Measurements from ENCODE around the gene TRA2B.

The TRA2B gene

DNA sequence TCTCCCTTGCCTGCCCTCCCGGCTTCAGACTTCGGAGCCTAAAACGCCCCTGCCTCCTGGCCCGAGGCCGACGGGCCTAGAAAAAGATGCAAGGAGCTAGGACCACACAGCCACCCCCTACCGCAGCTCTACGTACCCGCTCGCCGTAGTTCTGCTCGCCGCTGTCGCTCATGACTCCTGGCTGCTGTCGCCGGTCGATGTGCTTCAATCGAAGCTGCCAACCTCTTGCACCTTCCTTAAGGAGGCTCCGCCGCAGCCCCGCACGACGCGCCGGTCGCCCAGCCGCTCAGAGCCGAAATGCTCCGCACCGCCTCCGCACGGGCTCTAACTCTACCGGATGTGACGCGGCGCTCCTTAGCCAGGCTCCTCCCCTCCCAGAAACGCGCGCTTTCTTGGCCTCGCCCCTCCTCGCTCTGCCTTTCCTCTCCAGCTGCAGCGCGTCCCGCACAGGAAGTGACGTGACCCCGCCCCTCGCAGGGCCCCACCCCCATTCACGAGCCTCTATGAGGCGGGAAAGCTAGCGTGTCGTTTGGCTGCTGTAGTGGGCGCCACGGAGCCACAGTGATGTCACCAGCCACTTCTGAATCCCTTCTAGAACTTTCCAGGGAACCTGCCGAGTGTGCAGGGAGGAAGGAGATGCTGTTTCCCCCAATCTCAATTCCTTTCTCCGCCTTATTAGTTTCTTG is at the start of gene TRA2B:
Gene TRA2B, minus strand, starts transcription at position 326 of the 686 bp plus-strand sequence. Its CDS starts 154 bp downstream, at position 172.
- peak; percentile 98 for DNase-seq

DNA sequence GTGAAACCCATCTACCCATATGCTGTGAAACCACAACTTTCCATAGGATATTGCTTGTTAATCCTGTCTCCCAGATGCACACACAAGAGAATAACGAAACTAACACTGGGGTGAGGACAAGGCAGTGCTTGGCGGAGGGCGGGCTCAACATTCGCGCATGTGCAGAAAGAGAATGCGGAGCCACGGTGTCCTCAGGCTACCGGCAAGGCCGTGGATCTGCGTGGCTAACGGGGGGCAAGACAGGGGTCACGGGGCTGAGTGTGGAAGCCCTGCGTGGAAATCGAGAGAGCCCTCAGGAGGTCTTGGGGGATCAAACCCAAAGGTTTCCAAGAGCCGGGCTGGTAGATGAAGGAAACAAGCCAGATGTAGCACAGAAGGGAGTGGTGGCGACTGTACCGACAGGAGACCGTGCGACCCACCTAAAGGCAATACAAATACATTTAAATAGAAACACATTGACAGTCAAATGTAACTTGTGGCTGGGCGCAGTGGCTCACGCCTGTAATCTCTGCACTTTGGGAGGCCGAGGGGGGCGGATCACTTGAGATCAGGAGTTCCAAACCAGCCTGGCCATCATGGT is 48.5 kb upstream of the TRA2B start:
- DNase-seq, result no peak

- no peak for DNase-seq
Observed at GRCh38 chr3:185984203-185984602, 46.4 kb upstream of the TRA2B start.

DNA sequence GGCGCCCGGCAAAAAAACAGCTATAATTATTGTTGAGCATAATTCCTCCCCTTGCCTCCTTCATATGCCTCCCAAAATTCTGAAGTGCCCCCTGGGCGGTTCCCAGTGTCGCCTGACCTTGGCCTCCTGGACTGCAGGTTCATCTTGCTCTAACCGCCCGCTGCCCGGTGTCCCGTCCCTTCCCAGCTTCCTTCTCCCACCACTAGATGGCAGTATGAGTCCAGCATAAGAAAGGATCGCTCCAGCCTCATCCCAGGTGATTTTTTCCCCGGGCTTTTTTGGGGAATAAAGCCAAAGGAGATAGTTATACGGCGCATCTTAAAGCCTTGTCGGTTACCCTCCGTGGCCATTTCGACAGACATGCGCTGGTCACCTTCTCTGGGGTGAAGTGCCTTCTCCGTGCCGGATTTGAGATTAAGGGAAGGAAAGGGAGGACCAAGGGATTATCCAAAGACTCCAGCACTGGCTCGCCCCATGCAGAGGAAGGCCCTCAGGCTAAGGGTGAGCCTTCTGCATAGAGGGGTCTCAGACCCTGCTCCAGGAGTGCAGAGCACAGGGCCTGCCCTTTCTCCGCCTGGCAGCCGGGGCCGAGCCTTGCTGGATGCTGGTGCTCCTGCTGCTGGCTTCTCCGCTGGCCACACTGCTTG is 45.8 kb upstream of the TRA2B start:
- DNase-seq, result peak; percentile 56

- DNase-seq, result no peak
Observed at GRCh38 chr3:185982632-185983031, 44.8 kb upstream of the TRA2B start.

GRCh38 chr3:185981621-185982020 is 43.8 kb upstream of the TRA2B start:
- DNase-seq, result no peak

DNA sequence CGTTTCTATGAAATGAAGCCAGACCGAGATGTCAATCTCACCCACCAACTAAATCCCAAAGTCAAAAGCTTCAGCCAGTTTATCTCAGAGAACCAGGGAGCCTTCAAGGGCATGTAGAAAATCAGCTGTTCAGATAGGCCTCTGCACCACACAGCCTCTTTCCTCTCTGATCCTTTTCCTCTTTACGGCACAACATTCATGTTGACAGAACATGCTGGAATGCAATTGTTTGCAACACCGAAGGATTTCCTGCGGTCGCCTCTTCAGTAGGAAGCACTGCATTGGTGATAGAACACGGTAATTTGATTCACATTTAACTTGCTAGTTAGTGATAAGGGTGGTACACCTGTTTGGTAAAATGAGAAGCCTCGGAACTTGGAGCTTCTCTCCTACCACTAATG is 41.9 kb upstream of the TRA2B start:
- no peak for DNase-seq

DNA sequence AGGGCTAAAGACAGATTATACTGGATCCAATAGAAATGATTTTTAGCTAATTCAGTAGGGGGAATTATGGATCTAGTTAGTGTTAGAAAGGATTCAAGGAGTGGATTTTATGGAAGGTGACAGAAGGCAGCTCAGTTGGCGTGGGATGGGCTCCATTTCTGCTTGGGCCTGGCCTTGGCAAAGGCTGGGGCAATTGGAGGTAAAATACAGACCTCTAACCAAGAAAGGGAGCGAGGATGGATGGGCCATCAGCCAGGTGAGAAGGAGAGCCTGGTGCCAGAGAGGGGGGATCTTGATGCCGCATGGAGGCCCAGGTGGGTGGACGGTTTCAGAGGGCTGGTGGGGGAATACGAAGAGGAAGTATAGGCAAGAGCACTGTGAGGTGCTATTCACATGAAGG is 40.7 kb upstream of the TRA2B start:
- DNase-seq, result no peak

- DNase-seq, result no peak
Observed at GRCh38 chr3:185977679-185978040, 39.8 kb upstream of the TRA2B start.

GRCh38 chr3:185976977-185977678 is 39.3 kb upstream of the TRA2B start:
- DNase-seq, result peak; percentile 80

DNA sequence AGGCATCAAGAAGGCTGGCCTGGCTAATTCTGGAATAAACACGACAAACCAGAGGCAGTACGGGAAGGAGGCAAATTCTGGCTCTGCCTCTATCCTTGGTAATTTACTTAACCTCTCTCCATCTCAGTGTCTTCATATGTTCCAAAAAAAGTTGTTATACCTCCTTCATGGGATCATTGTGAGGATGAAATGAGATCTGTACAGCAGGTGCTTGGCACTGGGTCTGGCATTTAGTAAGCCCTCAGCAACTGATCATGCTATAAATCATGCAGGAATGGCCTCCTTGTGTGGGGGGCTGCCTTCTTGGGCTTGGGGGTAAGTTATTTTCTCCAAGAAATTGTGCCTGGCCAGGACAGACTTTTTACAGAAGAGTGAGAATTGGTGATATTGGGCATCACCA is 38.3 kb upstream of the TRA2B start:
- no peak for DNase-seq

GRCh38 chr3:185971579-185971978 is 33.8 kb upstream of the TRA2B start:
- no peak for DNase-seq

- DNase-seq, result no peak
Observed at GRCh38 chr3:185968168-185968567, 30.4 kb upstream of the TRA2B start.

DNA sequence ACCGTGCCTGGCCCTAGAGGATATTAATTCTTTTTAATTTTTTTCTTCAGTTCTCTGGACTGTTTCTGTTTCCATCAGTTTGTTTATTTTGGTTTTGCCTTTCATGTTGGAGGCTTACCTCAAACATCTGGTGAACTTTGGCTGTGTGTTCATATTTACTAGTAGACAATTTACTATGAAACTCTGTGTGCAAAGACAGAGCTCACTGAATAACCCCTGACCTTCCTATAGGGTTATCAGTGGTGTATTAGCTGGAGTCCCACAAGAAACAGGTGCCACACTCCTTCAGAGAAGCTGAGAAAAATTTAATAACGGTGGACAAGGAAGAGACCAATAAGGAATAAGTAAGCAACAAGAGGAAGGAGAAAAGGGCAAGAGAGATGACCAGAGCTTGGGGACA is 28.8 kb upstream of the TRA2B start:
- no peak for DNase-seq

DNA sequence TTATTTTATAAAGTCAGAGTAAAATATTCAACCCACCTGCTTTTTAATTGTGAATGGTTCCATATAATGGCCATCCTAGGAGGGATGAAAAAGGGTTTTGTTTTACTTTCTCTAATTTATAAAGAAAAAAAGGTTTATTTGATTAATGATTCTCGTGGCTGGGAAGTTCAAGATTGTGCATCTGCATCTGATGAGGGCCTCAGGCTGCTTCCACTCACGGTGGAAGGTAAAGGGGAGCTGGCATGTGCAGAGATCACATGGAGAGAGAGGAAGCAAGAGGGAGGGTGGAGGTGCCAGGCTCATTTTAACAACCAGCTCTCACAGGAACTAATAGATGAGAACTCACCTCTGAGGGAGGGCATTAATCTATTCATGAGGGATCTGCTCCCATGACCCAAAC is 27.7 kb upstream of the TRA2B start:
- DNase-seq, result no peak

- DNase-seq, result no peak
Observed at GRCh38 chr3:185961675-185962232, 23.9 kb upstream of the TRA2B start.

DNA sequence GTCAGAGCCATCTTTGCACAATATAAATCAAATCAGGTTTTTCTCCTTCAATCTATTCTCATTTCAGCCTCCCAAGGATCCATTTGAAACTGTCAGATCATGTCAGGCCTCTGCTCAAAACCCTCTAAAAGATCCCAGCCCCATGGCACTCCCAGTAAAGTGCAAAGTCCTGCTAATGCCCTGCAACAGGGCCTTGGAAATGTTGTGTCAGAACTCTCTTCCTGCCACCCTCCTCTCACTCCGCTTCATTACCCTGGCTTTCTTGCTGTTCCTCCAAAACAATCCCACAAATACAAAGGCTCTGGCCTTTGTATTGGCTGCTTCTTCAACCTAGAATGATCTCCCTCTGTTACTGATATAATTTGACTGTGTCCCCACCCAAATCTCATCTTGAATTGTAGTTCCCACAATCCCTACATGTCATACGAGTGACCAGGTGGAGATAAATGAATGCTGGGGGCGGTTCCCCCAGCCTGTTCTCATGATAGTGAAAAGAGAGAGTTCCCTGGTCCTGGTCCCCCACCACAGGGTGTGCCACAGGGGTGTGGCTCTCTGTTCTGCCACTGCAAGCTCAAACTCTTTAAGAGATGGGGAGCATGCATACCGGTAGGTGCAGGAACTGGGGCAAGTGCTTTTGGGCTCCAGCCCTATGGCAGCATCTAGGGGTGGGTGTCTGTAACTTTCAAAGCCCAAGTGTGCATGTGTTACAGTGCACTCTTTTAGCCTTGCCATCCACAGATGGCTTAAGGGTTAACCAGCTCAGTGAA is 22.9 kb upstream of the TRA2B start:
- no peak for DNase-seq

DNA sequence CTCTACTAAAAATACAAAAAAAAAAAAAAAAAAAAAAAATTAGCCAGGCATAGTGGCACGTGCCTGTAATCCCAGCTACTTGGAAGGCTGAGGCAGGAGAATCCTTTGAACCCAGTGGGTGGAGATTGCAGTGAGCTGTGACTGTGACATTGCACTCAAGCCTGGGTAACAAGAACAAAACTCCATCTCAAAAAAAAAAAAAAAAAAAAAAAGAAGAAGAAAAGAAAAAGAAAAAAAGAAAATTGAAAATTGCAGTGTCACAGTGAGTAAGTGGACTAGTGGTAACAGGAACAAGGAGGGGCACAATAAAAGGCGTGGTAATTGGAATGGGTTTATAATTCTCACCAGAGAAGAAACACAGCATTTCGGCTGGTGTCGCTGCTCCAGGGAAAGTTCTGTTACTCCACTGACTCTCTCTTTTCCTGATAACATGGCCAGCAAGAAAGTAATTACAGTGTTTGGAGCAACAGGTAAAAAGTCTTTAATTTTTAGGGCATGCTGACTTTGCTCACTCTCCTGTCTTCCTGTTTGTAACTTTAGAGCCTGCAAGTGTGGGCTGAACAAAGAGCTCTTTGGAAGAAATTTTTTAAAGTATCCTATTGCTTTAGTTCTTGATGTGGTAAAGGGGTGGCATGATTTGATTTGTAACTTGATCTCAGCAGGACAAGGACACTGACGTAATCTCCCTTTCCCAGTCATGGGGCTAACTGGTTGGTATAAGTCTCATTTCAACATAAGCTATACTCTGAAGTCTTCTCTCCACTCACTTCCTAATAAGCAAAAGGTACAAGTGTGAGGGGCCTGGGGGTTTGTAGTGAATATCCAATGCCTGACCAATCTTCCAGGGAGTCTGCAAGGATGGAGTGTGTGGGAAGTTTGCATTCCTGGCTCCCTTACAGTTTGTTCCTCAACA is 22.1 kb upstream of the TRA2B start:
- no peak for DNase-seq

DNA sequence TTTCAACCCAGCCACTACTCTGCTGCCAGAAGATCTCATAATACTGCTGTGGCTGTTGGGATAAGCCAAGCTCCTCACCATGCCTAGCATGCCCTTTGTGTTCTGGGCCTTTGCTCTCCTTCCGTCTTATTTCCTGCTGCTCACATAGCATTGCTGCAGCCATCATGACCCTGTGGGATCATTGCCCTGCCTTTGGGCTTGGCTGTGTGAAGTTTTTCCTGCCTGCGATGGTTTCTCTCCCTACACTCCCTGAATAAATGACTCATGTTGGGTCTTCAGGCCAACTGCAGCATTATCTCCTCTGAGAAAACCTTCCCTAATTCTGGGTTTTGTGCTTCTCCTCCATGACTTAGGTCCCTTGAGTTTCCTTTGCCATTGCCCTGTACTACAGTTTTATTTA is 20.8 kb upstream of the TRA2B start:
- no peak for DNase-seq

- no peak for DNase-seq
Observed at GRCh38 chr3:185956244-185956643, 18.4 kb upstream of the TRA2B start.

DNA sequence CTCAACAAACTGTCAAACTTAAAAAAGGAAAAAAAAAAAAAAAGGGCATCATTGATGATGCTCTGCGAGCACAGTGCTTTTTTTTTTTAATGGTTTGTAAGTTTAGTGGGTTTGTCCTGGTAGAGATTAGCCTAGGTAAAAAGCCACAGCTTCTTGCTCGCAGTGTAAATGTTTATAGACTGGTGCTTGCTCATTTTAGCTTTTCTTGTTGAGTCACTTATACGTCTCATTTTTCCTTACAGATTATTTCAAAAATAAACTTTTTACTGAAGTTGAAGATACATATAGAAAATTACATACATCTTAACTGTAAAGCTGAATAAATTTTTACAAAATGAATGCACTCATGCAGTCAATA is 16.5 kb upstream of the TRA2B start:
- DNase-seq, result no peak

GRCh38 chr3:185950728-185951127 is 12.9 kb upstream of the TRA2B start:
- no peak for DNase-seq
